Lower leg skin (tissue), 4 donors: ENCODE measurements around the gene TRAPPC5. TPM values are rescaled to one million over a fixed set of nuclear protein-coding genes. Genes with fewer than 3 reads are reported as not detected.

Experiments used
- DNase-seq, 2 donors: peaks; one replicate each; pipeline ENCODE4 v3.0.0-alpha.2; 2019; ENCODE audit warnings: low spot score in 2 of 2
- H3K4me3 ChIP-seq: fragments of 200-600 bp; sonication (generic); 2 replicates; pipeline ENCODE4 v1.5.1; 2017; ENCODE audit warnings: mild to moderate bottlenecking, low read depth; ENCODE audit not compliant: poor library complexity, severe bottlenecking
- POLR2A ChIP-seq, 2 donors: fragments of 450-650 bp; IDR thresholded peaks; one replicate each; pipeline ENCODE4 v1.6.1; 2016 to 2017; ENCODE audit warnings: antibody characterized with exemption in 2 of 2, mild to moderate bottlenecking in 1 of 2, moderate library complexity in 1 of 2
- WGBS, 2 donors: methylation state at CpG; one replicate each; pipeline ENCODE4 v1.1.5; 2018; 5-methylcytosine and 5-hydroxymethylcytosine counted together
- intact Hi-C: fragments of 100-400 bp; cut with DNase I; formaldehyde crosslinking; loops from one replicate; pipeline ENCODE4 v1.15.0; 2023; ENCODE audit warnings: low total_unique reads
- total RNA-seq, 4 donors: library from RNA; depleted of rRNA; stranded (reverse); fragments of >200 nt; gene quantifications; one replicate each; pipeline ENCODE4 v1.1.0, GENCODE V29; 2016
- TF ChIP-seq, protein P1 (sequence below), 3 donors: fragments of 450-650 bp; IDR thresholded peaks; one replicate each; pipeline ENCODE4 v1.5.1; 2016; ENCODE audit warnings: antibody characterized with exemption in 3 of 3, mild to moderate bottlenecking in 3 of 3, moderate library complexity in 2 of 3

The TRAPPC5 gene
- total RNA-seq, 4 donors from 2014 or later, result 115 to 197 (median 143) TPM

DNA sequence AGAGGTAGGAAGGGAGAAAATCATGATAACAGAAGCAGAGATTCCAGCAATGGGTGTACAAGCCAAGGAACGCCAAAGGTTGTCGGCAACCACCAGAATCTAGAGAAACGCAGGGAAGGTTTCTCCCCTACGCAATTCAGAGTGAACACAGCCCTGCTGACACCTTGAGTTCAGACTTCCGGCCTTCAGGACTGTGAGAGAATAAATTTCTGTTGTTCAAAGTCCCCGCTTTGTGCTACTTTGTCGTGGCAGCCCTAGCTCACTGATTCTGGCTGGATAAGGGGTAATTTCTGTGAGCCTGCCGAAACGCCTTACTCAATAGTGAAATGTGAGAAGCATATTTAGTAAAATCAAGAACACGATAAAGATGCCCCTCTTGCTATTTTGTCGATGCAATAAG lies 56.6 kb downstream of the TRAPPC5 start:
- intact Hi-C loops, result no loop called here
- no peak overlapping the region for H3K4me3 ChIP-seq
- WGBS, 2 donors, result 84 to 87% methylated on average over 11 of the region's 11 CpGs
- TF ChIP-seq POLR2A (IDR thresholded peaks at IDR 0.05), result no peak
- TF ChIP-seq, protein P1, sequence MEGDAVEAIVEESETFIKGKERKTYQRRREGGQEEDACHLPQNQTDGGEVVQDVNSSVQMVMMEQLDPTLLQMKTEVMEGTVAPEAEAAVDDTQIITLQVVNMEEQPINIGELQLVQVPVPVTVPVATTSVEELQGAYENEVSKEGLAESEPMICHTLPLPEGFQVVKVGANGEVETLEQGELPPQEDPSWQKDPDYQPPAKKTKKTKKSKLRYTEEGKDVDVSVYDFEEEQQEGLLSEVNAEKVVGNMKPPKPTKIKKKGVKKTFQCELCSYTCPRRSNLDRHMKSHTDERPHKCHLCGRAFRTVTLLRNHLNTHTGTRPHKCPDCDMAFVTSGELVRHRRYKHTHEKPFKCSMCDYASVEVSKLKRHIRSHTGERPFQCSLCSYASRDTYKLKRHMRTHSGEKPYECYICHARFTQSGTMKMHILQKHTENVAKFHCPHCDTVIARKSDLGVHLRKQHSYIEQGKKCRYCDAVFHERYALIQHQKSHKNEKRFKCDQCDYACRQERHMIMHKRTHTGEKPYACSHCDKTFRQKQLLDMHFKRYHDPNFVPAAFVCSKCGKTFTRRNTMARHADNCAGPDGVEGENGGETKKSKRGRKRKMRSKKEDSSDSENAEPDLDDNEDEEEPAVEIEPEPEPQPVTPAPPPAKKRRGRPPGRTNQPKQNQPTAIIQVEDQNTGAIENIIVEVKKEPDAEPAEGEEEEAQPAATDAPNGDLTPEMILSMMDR (IDR thresholded peaks at IDR 0.05), result no peak
- DNase-seq, result no peak

Other genes with a start within 250 kb of the TRAPPC5 start
- gene PEX11G, start 191.8 kb upstream of the TRAPPC5 start, total RNA-seq, result 1 to 10 TPM; 3.2 to 8.2 (median 4.7) TPM
- gene ZNF358, start 164.7 kb upstream of the TRAPPC5 start, total RNA-seq, result 10 to 100 TPM; 30.4 to 42.8 (median 36.9) TPM
- gene MCOLN1, start 158.2 kb upstream of the TRAPPC5 start, total RNA-seq, result 10 to 100 TPM; 15.2 to 37.7 (median 28.6) TPM
- 10 to 100 TPM; 58.3 to 89.8 (median 71.0) TPM for gene PNPLA6, start 145.1 kb upstream of the TRAPPC5 start, total RNA-seq
- gene CAMSAP3, start 85.0 kb upstream of the TRAPPC5 start, total RNA-seq, result 100 to 1,000 TPM in 3 of 4 donors, 10 to 100 TPM in 1; 75.3 to 174 (median 110) TPM
- 10 to 100 TPM; 55.9 to 99.1 (median 67.7) TPM for gene XAB2, start 51.3 kb upstream of the TRAPPC5 start, total RNA-seq
- gene PET100, start 51.0 kb upstream of the TRAPPC5 start, total RNA-seq, result 100 to 1,000 TPM in 1 of 4 donors, 10 to 100 TPM in 2, 1 to 10 TPM in 1; 9.0 to 267 (median 19.1) TPM
- 1 to 10 TPM in 3 of 4 donors, not detected in 1; 1.1 to 6.5 (median 4.2) TPM for gene PCP2, start 47.1 kb upstream of the TRAPPC5 start, total RNA-seq
- 100 to 1,000 TPM in 1 of 4 donors, 10 to 100 TPM in 3; 43.8 to 109 (median 69.9) TPM for gene STXBP2, start 43.7 kb upstream of the TRAPPC5 start, total RNA-seq
- not detected for gene RETN, start 11.8 kb upstream of the TRAPPC5 start, total RNA-seq
- not detected for gene MCEMP1, start 3.7 kb upstream of the TRAPPC5 start, total RNA-seq
- gene FCER2, start 21.3 kb downstream of the TRAPPC5 start, total RNA-seq, result not detected
- gene CLEC4G, start 51.3 kb downstream of the TRAPPC5 start, total RNA-seq, result 1 to 10 TPM in 1 of 4 donors, under 1 TPM in 1, not detected in 2; 0.36 to 2.3 TPM
- 1 to 10 TPM in 2 of 4 donors, under 1 TPM in 2; 0.55 to 2.1 (median 1.4) TPM for gene CD209, start 66.7 kb downstream of the TRAPPC5 start, total RNA-seq
- not detected for gene CLEC4M, start 82.4 kb downstream of the TRAPPC5 start, total RNA-seq
- gene EVI5L, start 149.4 kb downstream of the TRAPPC5 start, total RNA-seq, result 10 to 100 TPM; 16.2 to 23.3 (median 20.0) TPM
- gene PRR36, start 193.6 kb downstream of the TRAPPC5 start, total RNA-seq, result under 1 TPM; 0.72 to 0.93 (median 0.83) TPM
- 10 to 100 TPM; 27.3 to 31.8 (median 29.8) TPM for gene LRRC8E, start 207.7 kb downstream of the TRAPPC5 start, total RNA-seq
- 10 to 100 TPM; 23.1 to 47.8 (median 30.9) TPM for gene MAP2K7, start 223.0 kb downstream of the TRAPPC5 start, total RNA-seq
- 1 to 10 TPM in 3 of 4 donors, not detected in 1; 1.5 to 3.7 (median 2.1) TPM for gene TGFBR3L, start 234.0 kb downstream of the TRAPPC5 start, total RNA-seq
- gene SNAPC2, start 239.5 kb downstream of the TRAPPC5 start, total RNA-seq, result 10 to 100 TPM; 15.7 to 26.4 (median 24.6) TPM
- 1 to 10 TPM; 4.0 to 4.8 (median 4.0) TPM for gene CTXN1, start 245.3 kb downstream of the TRAPPC5 start, total RNA-seq